ENCODE measurements around the gene SHROOM1.

Gene SHROOM1

DNA sequence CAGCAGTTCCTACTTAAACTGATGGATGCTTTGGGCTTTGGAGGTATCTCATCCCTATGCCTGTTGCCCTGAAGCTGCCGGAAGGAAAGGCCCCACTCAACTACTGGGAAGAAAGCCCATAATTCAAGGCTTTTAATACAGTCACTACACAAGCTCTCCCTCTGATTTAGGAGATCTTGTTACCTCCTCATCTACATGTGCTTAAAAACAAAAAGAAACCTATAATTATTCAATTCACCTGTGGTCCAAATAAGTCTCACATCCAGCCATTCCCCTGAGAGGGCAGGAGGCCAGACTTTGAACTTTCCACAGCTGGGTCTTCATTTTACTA is 42.3 kb upstream of the SHROOM1 start:
- TF ChIP-seq, protein P1, sequence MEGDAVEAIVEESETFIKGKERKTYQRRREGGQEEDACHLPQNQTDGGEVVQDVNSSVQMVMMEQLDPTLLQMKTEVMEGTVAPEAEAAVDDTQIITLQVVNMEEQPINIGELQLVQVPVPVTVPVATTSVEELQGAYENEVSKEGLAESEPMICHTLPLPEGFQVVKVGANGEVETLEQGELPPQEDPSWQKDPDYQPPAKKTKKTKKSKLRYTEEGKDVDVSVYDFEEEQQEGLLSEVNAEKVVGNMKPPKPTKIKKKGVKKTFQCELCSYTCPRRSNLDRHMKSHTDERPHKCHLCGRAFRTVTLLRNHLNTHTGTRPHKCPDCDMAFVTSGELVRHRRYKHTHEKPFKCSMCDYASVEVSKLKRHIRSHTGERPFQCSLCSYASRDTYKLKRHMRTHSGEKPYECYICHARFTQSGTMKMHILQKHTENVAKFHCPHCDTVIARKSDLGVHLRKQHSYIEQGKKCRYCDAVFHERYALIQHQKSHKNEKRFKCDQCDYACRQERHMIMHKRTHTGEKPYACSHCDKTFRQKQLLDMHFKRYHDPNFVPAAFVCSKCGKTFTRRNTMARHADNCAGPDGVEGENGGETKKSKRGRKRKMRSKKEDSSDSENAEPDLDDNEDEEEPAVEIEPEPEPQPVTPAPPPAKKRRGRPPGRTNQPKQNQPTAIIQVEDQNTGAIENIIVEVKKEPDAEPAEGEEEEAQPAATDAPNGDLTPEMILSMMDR (IDR thresholded peaks at IDR 0.05; ENCODE audit: low read depth, low read length), result no peak

DNA sequence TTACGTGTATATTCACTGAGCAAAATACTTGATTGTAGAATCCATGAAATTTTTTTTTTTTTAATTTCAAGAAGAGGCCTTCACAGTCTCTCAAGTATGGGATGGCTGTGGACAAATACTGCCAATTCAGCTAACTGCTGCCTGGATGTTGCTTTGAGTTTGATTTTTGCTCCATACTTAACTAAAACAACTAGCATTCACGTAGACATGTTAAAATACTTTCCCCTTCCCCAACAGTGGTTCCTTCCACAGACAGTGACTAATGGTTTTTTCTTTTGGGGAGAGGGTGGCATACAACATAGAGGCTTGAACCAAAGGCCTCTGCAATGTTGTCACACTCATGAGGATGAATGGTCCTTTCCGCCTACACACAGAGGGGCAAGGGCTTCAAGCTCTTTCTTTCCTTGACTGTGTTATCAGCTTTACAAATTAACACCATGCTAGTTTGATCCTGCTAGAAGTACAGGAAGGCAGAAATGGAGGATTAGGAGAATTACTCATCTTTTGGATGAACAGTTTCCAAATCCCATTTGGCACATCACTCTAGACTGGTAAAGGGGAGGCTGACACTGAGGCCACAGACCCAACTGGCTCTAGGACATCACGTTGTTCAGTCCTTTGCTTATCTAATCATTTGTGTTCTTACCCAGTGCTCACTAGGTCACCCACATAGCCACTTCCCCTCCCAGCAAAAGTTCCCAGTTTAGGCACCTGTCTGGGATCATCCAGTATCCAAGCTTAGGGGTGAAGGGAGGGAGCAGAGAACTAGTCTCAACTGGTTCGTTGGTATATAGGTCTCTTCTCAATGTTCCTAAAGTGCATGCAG is 41.2 kb upstream of the SHROOM1 start:
- H3K4me3 ChIP-seq (ENCODE audit: low read depth, low read length), result no peak overlapping the region
- TF ChIP-seq, protein P1 (IDR thresholded peaks at IDR 0.05; ENCODE audit: low read depth, low read length), result no peak

More for the DNA sequence above, 42.3 kb upstream of the SHROOM1 start:
- no peak overlapping the region for H3K4me3 ChIP-seq (ENCODE audit: low read depth, low read length)

DNA sequence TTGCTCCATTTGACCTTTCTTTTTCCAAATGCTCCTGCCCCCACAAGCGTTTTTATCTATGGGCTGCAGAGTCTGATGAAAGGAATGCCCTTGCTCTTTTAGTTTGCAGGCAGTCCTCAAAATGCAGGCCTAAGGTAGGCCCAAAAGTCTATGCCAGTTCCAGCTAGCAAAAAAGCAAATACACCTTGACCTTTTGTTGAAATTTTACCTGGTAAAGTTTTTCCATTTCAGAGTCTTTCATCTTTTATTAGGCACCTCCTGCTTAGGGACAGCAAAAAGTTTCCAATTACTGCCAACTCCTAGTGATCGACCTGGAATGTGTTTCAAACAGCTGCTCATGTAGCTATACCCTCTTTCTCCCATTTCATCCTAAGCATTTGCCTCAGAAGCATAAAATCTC is 40.4 kb upstream of the SHROOM1 start:
- H3K4me3 ChIP-seq (ENCODE audit: low read depth, low read length), result no peak overlapping the region
- TF ChIP-seq, protein P1 (IDR thresholded peaks at IDR 0.05; ENCODE audit: low read depth, low read length), result no peak

DNA sequence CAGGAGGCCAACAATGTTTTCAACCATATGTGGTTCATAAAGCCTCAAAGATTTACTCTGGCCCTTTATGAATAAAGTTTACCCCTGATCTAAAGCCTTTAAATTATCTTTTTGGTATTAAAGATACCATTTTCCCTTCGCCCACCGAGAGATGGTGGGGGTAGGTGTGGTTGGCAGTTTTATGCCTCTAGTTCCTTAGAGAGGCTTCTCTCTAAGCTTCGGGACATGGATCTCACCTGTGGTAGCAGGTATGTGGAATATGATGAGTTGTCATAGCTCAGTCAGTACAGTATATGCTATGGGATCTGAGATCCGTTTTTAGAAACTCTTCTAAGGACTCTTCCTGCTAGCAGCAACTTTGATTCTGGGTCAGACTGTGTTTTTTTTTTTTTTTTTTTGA is 38.3 kb upstream of the SHROOM1 start:
- no peak overlapping the region for H3K4me3 ChIP-seq (ENCODE audit: low read depth, low read length)
- TF ChIP-seq, protein P1 (IDR thresholded peaks at IDR 0.05; ENCODE audit: low read depth, low read length), result no peak

DNA sequence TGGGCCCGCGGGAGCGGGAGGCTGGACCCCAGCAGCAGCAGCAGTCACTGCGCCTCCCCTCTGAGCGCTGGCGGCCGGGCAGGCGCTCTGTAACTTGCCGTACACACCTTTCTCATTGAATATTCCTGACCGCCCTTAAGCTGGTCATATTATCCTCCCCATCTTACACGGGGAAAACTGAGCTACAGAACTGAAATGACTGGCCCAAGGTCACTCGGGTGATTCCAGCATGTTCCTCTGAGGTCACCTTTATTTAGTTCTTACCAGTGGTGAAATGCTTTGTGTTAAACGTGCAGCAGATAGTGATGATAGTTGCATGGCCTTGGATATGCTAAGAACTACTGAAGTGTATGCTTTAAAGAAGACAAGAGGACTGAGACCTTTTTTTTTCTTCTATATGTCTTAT is 36.6 kb upstream of the SHROOM1 start:
- H3K4me3 ChIP-seq (ENCODE audit: low read depth, low read length), result peak overlapping the region; percentile 94
- TF ChIP-seq, protein P1 (IDR thresholded peaks at IDR 0.05; ENCODE audit: low read depth, low read length), result no peak

DNA sequence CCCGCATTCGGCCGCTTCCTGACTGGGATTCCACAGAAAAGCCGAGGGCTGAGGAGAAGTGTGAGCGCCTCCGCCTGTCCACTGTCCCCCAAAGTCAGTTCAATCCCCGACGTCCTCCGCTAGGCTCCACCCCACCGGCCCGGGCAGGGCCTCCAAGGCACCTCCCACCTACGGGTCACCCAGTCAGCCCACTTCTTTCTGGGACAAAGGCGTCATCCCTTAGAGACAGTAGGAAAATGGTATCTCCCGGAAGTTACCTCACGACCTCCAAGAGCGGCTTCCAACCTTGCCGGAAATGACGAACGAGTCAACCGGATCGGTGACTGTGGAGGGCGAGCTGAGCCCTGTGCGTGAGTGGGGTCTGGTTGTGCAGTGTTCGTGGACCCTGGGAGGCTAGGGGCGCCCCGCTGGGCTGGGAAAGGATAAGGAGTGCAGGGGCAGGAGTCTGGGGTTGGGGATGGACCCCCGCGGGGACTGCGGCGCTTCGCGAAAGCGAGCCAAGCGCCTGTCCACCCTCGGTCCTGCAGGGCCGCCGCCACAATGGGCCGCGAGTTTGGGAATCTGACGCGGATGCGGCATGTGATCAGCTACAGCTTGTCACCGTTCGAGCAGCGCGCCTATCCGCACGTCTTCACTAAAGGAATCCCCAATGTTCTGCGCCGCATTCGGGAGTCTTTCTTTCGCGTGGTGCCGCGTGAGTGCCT is 36.0 kb upstream of the SHROOM1 start, which contains the start of the genes GDF9 and UQCRQ:
GDF9 (minus strand) TSS at position 128 of the 704 bp plus-strand sequence. CDS start 1,936 bp downstream, outside the sequence.
UQCRQ (plus strand) TSS at position 301 of the 704 bp plus-strand sequence; CDS start at position 541, 240 bp downstream.
- TF ChIP-seq, protein P1 (IDR thresholded peaks at IDR 0.05; ENCODE audit: low read depth, low read length), result no peak
- H3K4me3 ChIP-seq (ENCODE audit: low read depth, low read length), result peak within 1 kb of the TSS; percentile 94

Data from WI38 (cell line).